Activated T-cell treated with anti-CD3 and anti-CD28 coated beads for 48 hours (primary cell): ENCODE results near the gene CREB3L1.
A peak's percentile ranks its signal among the peaks of the same experiment; 100 is the strongest.

ENCODE experiments used
- DNase-seq: peaks from one replicate; pipeline ENCODE4 v3.0.0-alpha.2; 2020; ENCODE audit warnings: low read depth

Gene CREB3L1

GRCh38 chr11:46277622-46278386, at the start of gene CREB3L1:
TSS of gene CREB3L1 (plus strand) at chr11:46277662. CDS start at chr11:46278112, 450 bp downstream.
- no peak for DNase-seq

GRCh38 chr11:46229230-46229629, 48.2 kb upstream of the CREB3L1 start:
- DNase-seq = no peak

- no peak for DNase-seq
Observed at GRCh38 chr11:46234311-46234710, 43.2 kb upstream of the CREB3L1 start.

- DNase-seq = no peak
Observed at GRCh38 chr11:46235777-46236688, 41.4 kb upstream of the CREB3L1 start.

- DNase-seq = no peak
Observed at GRCh38 chr11:46236918-46237247, 40.6 kb upstream of the CREB3L1 start.

GRCh38 chr11:46237248-46238077, 40.0 kb upstream of the CREB3L1 start:
- peak; percentile 61 for DNase-seq

- DNase-seq = peak; percentile 68
Observed at GRCh38 chr11:46238078-46238966, 39.1 kb upstream of the CREB3L1 start.

GRCh38 chr11:46238967-46239800, 38.3 kb upstream of the CREB3L1 start:
- DNase-seq = peak; percentile 83

GRCh38 chr11:46239801-46240061, 37.7 kb upstream of the CREB3L1 start:
- no peak for DNase-seq

- no peak for DNase-seq
Observed at GRCh38 chr11:46240371-46240770, 37.1 kb upstream of the CREB3L1 start.

GRCh38 chr11:46240861-46241260, 36.6 kb upstream of the CREB3L1 start:
- DNase-seq = no peak

GRCh38 chr11:46242041-46242951, 35.2 kb upstream of the CREB3L1 start:
- no peak for DNase-seq

GRCh38 chr11:46242952-46243795, 34.3 kb upstream of the CREB3L1 start:
- peak; percentile 93 for DNase-seq

GRCh38 chr11:46243796-46244109, 33.7 kb upstream of the CREB3L1 start:
- no peak for DNase-seq

- no peak for DNase-seq
Observed at GRCh38 chr11:46246521-46246920, 30.9 kb upstream of the CREB3L1 start.

- DNase-seq = no peak
Observed at GRCh38 chr11:46247090-46247489, 30.4 kb upstream of the CREB3L1 start.

- no peak for DNase-seq
Observed at GRCh38 chr11:46247659-46248058, 29.8 kb upstream of the CREB3L1 start.

GRCh38 chr11:46248289-46249102, 29.0 kb upstream of the CREB3L1 start:
- DNase-seq = no peak
